GM12878 (cell line): Measurements from ENCODE around the gene NSUN5. TPM values are rescaled to one million over a fixed set of nuclear protein-coding genes. Genes with fewer than 3 reads are reported as not detected.

Source experiments
- ATAC-seq: fragments of 200-7000 bp; cut with Tn5 transposase; 3 replicates; pipeline ENCODE4 v1.9.1; 2020; ENCODE audit warnings: mild to moderate bottlenecking, moderate library complexity
- BruUV-seq: library from RNA; stranded (reverse); fragments of 400-500 nt; replicated peaks from 2 replicates; lab custom pipeline; 2021; lab: Mats Ljungman, UMichigan
- CTCF ChIA-PET: fragments of 300-600 bp; sonication (Branson Sonifier 250); formaldehyde crosslinking; extraction: SDS; loops from one replicate; lab custom pipeline; 2021; ENCODE audit warnings: inconsistent platforms; lab: Yijun Ruan, JAX
- POLR2A ChIA-PET: fragments of 350-600 bp; formaldehyde crosslinking; extraction: SDS; loops from one replicate; lab custom pipeline; 2021; ENCODE audit warnings: inconsistent platforms; lab: Charles Lee
- RAD21 ChIA-PET: fragments of 300-600 bp; sonication (Branson Sonifier 250); formaldehyde crosslinking; loops from one replicate; lab custom pipeline; 2023; ENCODE audit warnings: antibody characterized with exemption; ENCODE audit not compliant: unreplicated experiment; lab: Charles Lee
- SMC1A ChIA-PET: fragments of 300-600 bp; sonication (Branson Sonifier 250); formaldehyde crosslinking; loops from one replicate; lab custom pipeline; 2023; ENCODE audit not compliant: unreplicated experiment, uncharacterized antibody; lab: Charles Lee
- DNase-seq: peaks from one replicate; pipeline ENCODE4 v3.0.0-alpha.2; 2011; ENCODE audit warnings: low read depth, low spot score
- FAIRE-seq: peaks from 3 replicates; lab custom pipeline; 2011; peaks lifted over from hg19 to GRCh38; lab: Jason Lieb, UNC
- H2AFZ ChIP-seq: 2 replicates; pipeline ENCODE4 v1.6.0; 2011; ENCODE audit warnings: low read depth, low read length, control low read depth; ENCODE audit not compliant: control insufficient read depth
- H3K27ac ChIP-seq: 2 replicates; pipeline ENCODE4 v1.5.1; 2011; ENCODE audit warnings: control low read depth; ENCODE audit not compliant: control insufficient read depth, insufficient read depth
- H3K27me3 ChIP-seq, 2 experiments: replicated peaks in 1 of 2; 2 replicates each; pipeline versions ENCODE4 v1.6.0 to v1.6.1; 2011; ENCODE audit warnings: low read length in 1 of 2; ENCODE audit not compliant: control insufficient read depth in 2 of 2, insufficient read depth in 2 of 2
- H3K36me3 ChIP-seq, 2 experiments: 2 replicates each; pipeline ENCODE4 v1.5.1; 2011; ENCODE audit warnings: low read length in 1 of 2; ENCODE audit not compliant: control insufficient read depth in 2 of 2, insufficient read depth in 2 of 2
- H3K4me1 ChIP-seq: 2 replicates; pipeline ENCODE4 v1.6.1; 2011; ENCODE audit warnings: mild to moderate bottlenecking, low read length, moderate library complexity, mixed read lengths; ENCODE audit not compliant: control insufficient read depth, insufficient read depth
- H3K4me2 ChIP-seq: 2 replicates; pipeline ENCODE4 v1.6.0; 2011; ENCODE audit warnings: control low read depth; ENCODE audit not compliant: control insufficient read depth, insufficient read depth
- H3K4me3 ChIP-seq: fragments of 200-600 bp; sonication (generic); 2 replicates; pipeline ENCODE4 v1.5.1; 2016
- H3K79me2 ChIP-seq: 2 replicates; pipeline ENCODE4 v1.6.0; 2011; ENCODE audit warnings: low read length; ENCODE audit not compliant: control insufficient read depth, insufficient read depth
- H3K9ac ChIP-seq: 2 replicates; pipeline ENCODE4 v1.8.0; 2011; ENCODE audit warnings: low read length, control low read depth, mixed read lengths; ENCODE audit not compliant: control insufficient read depth, insufficient read depth
- H3K9me3 ChIP-seq: replicated peaks from 3 replicates; pipeline ENCODE4 v1.5.1; 2011; ENCODE audit warnings: mild to moderate bottlenecking, low read length; ENCODE audit not compliant: control insufficient read depth, insufficient read depth
- H4K20me1 ChIP-seq: 2 replicates; pipeline ENCODE4 v1.6.0; 2011; ENCODE audit not compliant: control insufficient read depth, insufficient read depth
- BHLHE40 ChIP-seq, 2 experiments: fragments of 450-650 bp in 1 of 2; IDR thresholded peaks; 2 replicates each; pipeline ENCODE4 v1.6.1; 2011 to 2017; ENCODE audit warnings: low read depth in 2 of 2, borderline replicate concordance in 1 of 2, improper control_type of control experiment in 1 of 2, low read length in 1 of 2, mild to moderate bottlenecking in 1 of 2
- BRCA1 ChIP-seq: IDR thresholded peaks from 2 replicates; pipeline ENCODE4 v1.6.1; 2011; ENCODE audit warnings: low read depth, low read length, improper control_type of control experiment
- CREM ChIP-seq: IDR thresholded peaks from 2 replicates; pipeline ENCODE4 v1.6.1; 2014; ENCODE audit warnings: antibody characterized with exemption, low read depth
- IKZF2 ChIP-seq, 2 experiments: fragments of 450-650 bp; IDR thresholded peaks; 2 replicates each; pipeline ENCODE4 v1.6.1; 2017; ENCODE audit warnings: mild to moderate bottlenecking in 2 of 2, moderate library complexity in 2 of 2
- IRF3 ChIP-seq: fragments of 450-650 bp; IDR thresholded peaks from 2 replicates; pipeline ENCODE4 v1.6.1; 2014; ENCODE audit warnings: mild to moderate bottlenecking
- IRF4 ChIP-seq: IDR thresholded peaks from 2 replicates; pipeline ENCODE4 v1.6.1; 2011; ENCODE audit warnings: low read depth, low read length
- JUNB ChIP-seq: IDR thresholded peaks from 2 replicates; pipeline ENCODE4 v1.6.1; 2016; ENCODE audit warnings: antibody characterized with exemption, mild to moderate bottlenecking
- KAT2A ChIP-seq: conservative IDR thresholded peaks from 2 replicates; pipeline ENCODE4 v1.6.1; 2011; ENCODE audit warnings: low read depth, low read length; ENCODE audit not compliant: control insufficient read depth
- KLF5 ChIP-seq: fragments of 450-650 bp; IDR thresholded peaks from 2 replicates; pipeline ENCODE4 v1.6.1; 2014; ENCODE audit warnings: mild to moderate bottlenecking; ENCODE audit not compliant: partially characterized antibody
- NR2C1 ChIP-seq: fragments of 450-650 bp; IDR thresholded peaks from 2 replicates; pipeline ENCODE4 v1.6.1; 2017; ENCODE audit warnings: antibody characterized with exemption, mild to moderate bottlenecking, moderate library complexity
- NR2F1 ChIP-seq: fragments of 450-650 bp; conservative IDR thresholded peaks from 2 replicates; pipeline ENCODE4 v1.6.1; 2017; ENCODE audit warnings: mild to moderate bottlenecking
- RAD51 ChIP-seq: fragments of 450-650 bp; IDR thresholded peaks from 2 replicates; pipeline ENCODE4 v1.6.1; 2016; ENCODE audit warnings: moderate library complexity, mild to moderate bottlenecking, inconsistent platforms
- RFX5 ChIP-seq: IDR thresholded peaks from 2 replicates; pipeline ENCODE4 v1.6.1; 2011; ENCODE audit warnings: low read depth, low read length, improper control_type of control experiment
- SIX5 ChIP-seq: IDR thresholded peaks from 2 replicates; pipeline ENCODE4 v1.6.1; 2011; ENCODE audit warnings: mild to moderate bottlenecking, low read depth, low read length, moderate library complexity; ENCODE audit not compliant: severe bottlenecking
- SREBF1 ChIP-seq: IDR thresholded peaks from 2 replicates; pipeline ENCODE4 v1.6.1; 2012; ENCODE audit warnings: mild to moderate bottlenecking, low read length
- SRF ChIP-seq, 2 experiments: IDR thresholded peaks; 2 replicates each; pipeline ENCODE4 v1.6.1; 2011; ENCODE audit warnings: low read depth in 2 of 2, low read length in 2 of 2, mild to moderate bottlenecking in 1 of 2, moderate library complexity in 1 of 2
- SUPT20H ChIP-seq: IDR thresholded peaks from 2 replicates; pipeline ENCODE4 v1.6.1; 2011; ENCODE audit warnings: low read depth, mild to moderate bottlenecking, low read length, moderate library complexity, borderline replicate concordance; ENCODE audit not compliant: control insufficient read depth
- TCF12 ChIP-seq: IDR thresholded peaks from 2 replicates; pipeline ENCODE4 v1.6.1; 2011; ENCODE audit warnings: low read depth, mild to moderate bottlenecking, low read length
- USF1 ChIP-seq: IDR thresholded peaks from 2 replicates; pipeline ENCODE4 v1.6.1; 2011; ENCODE audit warnings: borderline replicate concordance, low read depth, mild to moderate bottlenecking, moderate library complexity, mixed read lengths, low read length; ENCODE audit not compliant: insufficient read depth; ENCODE audit errors: extremely low read length
- YY1 ChIP-seq: IDR thresholded peaks from 2 replicates; pipeline ENCODE4 v1.6.1; 2011; ENCODE audit warnings: low read depth, mild to moderate bottlenecking, low read length
- ZBTB11 ChIP-seq: fragments of 450-650 bp; formaldehyde crosslinking; IDR thresholded peaks from 2 replicates; pipeline ENCODE4 v1.5.0; 2022; ENCODE audit warnings: mild to moderate bottlenecking, missing genetic modification characterization
- ZSCAN29 ChIP-seq: fragments of 450-650 bp; IDR thresholded peaks from 2 replicates; pipeline ENCODE4 v1.6.1; 2017; ENCODE audit warnings: mild to moderate bottlenecking, moderate library complexity
- WGBS: methylation state at CpG from one replicate; pipeline ENCODE4 v1.1.6; 2016; ENCODE audit warnings: low lambda C conversion rate; ENCODE audit not compliant: insufficient replicate concordance, insufficient coverage; ENCODE audit errors: missing lambda C conversion rate; 5-methylcytosine and 5-hydroxymethylcytosine counted together
- in situ Hi-C: fragments of 300-500 bp; cut with MboI; formaldehyde crosslinking; loops from 9 replicates; pipeline ENCODE4 v1.14.3; 2018; ENCODE audit warnings: mixed read lengths
- intact Hi-C: fragments of 100-400 bp; cut with micrococcal nuclease; formaldehyde crosslinking; loops from one replicate; pipeline ENCODE4 v1.14.2; 2022; ENCODE audit not compliant: unreplicated experiment
- polyA plus RNA-seq, 11 experiments: library from polyadenylated mRNA; depleted of rRNA in 4 of 11; unstranded in 6 of 11; stranded (reverse) in 5 of 11; fragments of >200 nt; fragmentation: Nextera tagmentation in 4 of 11; fragmentation: Illumina TruSeq in 1 of 11; extraction: Ambion mirVana in 4 of 11; extraction: Trizol in 1 of 11; gene quantifications; 1 replicate in 1 of 11; 2 replicates in 10 of 11; pipeline versions ENCODE4 v1.2.1 to v1.2.3, GENCODE V29; 2011 to 2016; ENCODE audit warnings: inconsistent platforms in 2 of 11, missing spikeins in 2 of 11, low read depth in 1 of 11
- total RNA-seq, 4 experiments: library from RNA; depleted of rRNA in 3 of 4; stranded (reverse); fragments of >200 nt in 3 of 4; fragmentation: Illumina TruSeq in 1 of 4; extraction: Trizol in 1 of 4; gene quantifications; 2 replicates each; pipeline versions ENCODE4 v1.2.1 to v1.2.3, GENCODE V29; 2013 to 2021

Gene NSUN5
- total and polyA plus RNA-seq, 10 of the 15 experiments (the other 5 are each of a cell fraction or from before 2014, with no cell fraction given) = 2.0 to 63.4 (median 38.2) TPM

GRCh38 chr7:73341877-73342276 lies 33.3 kb upstream of the NSUN5 start:
- Histone ChIP-seq H3K79me2 (no peaks in the 10 kb centered on the region), H3K27me3 (no peaks in the 10 kb centered on the region; a peak in 1 of 4 replicates), H3K9ac (no peak overlapping the region), H4K20me1 (no peaks in the 10 kb centered on the region), H3K4me3 (no peak overlapping the region), H3K9me3 (no peaks in the 10 kb centered on the region), H2AFZ (no peak overlapping the region), H3K4me2 (no peak overlapping the region), H3K4me1 (no peaks in the 10 kb centered on the region), H3K36me3 (no peaks in the 10 kb centered on the region), H3K27ac (no peak overlapping the region)
- in situ Hi-C loops (no loop called here), intact Hi-C loops (no loop called here)
- ChIA-PET CTCF (interaction anchor here (1.1 to 1.4 kb wide), 2 partner anchors 18 to 110 kb away, joined by 3 read pairs; no protein-coding TSS in a partner anchor), SMC1A (no interaction called here), POLR2A (no interaction called here), RAD21 (no interaction called here)
- FAIRE-seq (no peak), ATAC-seq (peak; percentile 78), DNase-seq (no peak)
- 38% methylated on average over 8 of the region's 8 CpGs for WGBS
- TF ChIP-seq SREBF1 = no peak
- no peak for TF ChIP-seq TCF12
- TF ChIP-seq CREM = no peak
- TF ChIP-seq YY1 = no peak
- TF ChIP-seq IRF4 = no peak
- no peak for TF ChIP-seq IKZF2 (IDR thresholded peaks at IDR 0.05)
- no peak for TF ChIP-seq KAT2A
- TF ChIP-seq ZSCAN29 = no peak
- TF ChIP-seq IRF3 = no peak
- peak; percentile 12 for TF ChIP-seq USF1
- TF ChIP-seq SIX5 = no peak
- no peak for TF ChIP-seq KLF5
- TF ChIP-seq BHLHE40 (IDR thresholded peaks at IDR 0.05; ENCODE audit: borderline replicate concordance in 1 of 2, low read depth in 2 of 2, low read length in 1 of 2) = peak in 1 of 2 experiments; percentile 26; a peak in 1 of 4 replicates
- no peak for TF ChIP-seq RFX5
- TF ChIP-seq NR2F1 = no peak
- TF ChIP-seq RAD51 = peak; percentile 79; the same call in 1 of the 2 replicates
- no peak for TF ChIP-seq ZBTB11
- TF ChIP-seq BRCA1 = no peak
- TF ChIP-seq NR2C1 = no peak
- no peak for TF ChIP-seq JUNB
- TF ChIP-seq SUPT20H = no peak
- no peak for TF ChIP-seq SRF (IDR thresholded peaks at IDR 0.05; ENCODE audit: low read depth in 2 of 2, low read length in 2 of 2)
- no TSS peak for BruUV-seq
